Activated naive CD4-positive, alpha-beta T cell treated with Interleukin-2 at 50 U/mL for 16 hours (primary cell): ENCODE results near the gene OVCA2.
A peak's percentile ranks its signal among the peaks of the same experiment; 100 is the strongest.
"Not testable (repeated sequence)": the region's sequence is repeated elsewhere in the genome, so short reads cannot be mapped to it uniquely, and the experiment has no call there.

ENCODE experiments used
- DNase-seq: peaks from one replicate; pipeline ENCODE4 v3.0.0-alpha.2; 2020

Gene OVCA2

DNA sequence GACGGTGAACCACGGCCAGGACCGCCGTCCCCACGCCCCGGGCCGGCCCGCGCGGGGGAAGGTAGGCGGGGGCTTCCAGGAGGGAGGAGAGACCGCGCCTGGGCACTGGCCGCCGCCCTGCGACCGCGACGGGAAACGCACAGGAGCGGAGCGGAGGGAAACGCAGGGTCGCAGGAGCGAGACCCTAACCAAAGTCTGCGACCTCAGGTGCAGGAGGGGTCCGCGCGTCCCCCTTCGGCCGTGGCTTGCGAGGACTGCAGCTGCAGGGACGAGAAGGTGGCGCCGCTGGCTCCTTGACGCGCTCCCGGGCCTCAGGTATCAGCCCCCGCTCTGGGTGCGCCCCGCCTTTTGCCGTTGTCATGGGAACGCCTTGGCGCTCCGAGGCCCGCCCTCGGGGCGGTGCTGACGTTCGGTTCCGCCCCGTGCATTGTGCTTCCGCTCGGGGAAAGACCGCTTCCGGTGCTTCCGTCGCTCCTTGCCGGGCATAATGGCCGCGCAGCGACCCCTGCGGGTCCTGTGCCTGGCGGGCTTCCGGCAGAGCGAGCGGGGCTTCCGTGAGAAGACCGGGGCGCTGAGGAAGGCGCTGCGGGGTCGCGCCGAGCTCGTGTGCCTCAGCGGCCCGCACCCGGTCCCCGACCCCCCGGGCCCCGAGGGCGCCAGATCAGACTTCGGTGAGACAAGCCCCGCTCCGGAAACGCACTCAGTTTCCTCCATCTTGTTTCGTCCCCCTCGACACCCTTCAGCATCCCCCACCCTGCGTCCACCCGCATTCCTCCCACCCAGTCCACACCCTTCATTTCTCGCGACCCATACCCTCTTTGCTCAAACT lies at the start of gene OVCA2:
Gene OVCA2, plus strand, starts transcription at position 462 of the 829 bp plus-strand sequence. Its CDS starts 26 bp downstream, at position 488.
- DNase-seq = peak; percentile 96

DNA sequence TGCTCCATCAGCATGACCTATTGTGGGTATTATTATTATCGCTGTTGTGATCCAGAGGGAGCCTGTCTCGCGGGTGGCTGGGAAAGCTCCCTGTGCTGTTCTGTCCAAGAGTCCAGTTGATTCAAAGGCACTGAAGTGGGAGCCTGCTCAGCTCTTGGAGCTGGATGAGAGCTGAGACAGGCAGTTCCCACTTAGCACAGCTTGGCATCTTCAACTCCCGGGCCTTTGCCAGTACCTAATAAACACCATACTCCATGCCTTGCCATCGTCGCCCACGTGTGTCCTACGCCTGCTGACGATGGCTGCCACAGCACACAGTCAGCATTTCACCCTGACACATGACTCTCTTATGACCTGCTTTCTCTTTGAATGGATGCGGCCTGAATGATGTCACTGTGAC lies 49.3 kb upstream of the OVCA2 start:
- no peak for DNase-seq

DNA sequence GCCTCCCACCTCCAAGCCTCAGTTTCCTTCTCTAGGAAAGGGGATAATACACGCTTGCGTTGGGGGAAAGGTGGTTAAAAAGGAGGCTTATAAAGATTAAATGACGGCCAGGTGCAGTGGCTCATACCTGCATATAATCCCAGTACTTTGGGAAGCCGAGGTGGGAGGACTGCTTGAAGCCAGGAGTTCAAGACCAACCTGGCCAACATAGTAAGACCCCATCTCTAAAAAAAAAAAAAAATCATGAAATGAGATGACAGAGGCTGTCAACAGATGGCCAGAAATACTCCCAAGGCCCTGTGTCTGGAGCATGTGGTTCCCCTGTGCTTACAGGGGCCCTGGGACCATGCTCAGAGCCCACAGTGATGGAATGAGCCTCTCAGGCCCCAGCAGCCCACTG lies 47.1 kb upstream of the OVCA2 start:
- no peak for DNase-seq

DNA sequence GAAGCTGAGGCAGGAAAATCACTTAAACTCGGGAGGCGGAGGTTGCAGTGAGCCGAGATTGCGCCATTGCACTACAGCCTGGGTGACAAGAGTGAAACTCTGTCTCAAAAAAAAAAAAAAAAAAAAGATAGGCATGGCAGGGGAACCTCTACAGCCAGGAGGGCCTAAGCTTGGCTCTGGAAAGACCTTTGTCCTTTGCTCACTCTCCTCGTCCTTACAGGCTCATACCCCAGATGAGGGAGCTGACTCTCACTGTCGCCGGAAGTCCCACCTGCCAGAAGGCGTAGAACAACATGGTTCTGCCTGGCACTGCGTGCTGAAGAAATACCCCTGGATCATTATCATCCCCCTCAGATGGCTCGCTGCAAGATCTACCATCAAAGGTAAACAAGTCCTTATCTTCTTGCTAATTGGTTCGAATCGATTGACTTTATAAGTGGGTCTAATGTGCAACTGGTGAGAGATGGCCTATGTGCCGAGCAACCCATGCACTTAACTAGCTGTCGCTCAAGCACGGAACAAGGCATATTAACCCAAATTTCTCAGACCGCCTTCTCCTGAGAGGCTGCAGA lies 46.4 kb upstream of the OVCA2 start:
- no peak for DNase-seq

DNA sequence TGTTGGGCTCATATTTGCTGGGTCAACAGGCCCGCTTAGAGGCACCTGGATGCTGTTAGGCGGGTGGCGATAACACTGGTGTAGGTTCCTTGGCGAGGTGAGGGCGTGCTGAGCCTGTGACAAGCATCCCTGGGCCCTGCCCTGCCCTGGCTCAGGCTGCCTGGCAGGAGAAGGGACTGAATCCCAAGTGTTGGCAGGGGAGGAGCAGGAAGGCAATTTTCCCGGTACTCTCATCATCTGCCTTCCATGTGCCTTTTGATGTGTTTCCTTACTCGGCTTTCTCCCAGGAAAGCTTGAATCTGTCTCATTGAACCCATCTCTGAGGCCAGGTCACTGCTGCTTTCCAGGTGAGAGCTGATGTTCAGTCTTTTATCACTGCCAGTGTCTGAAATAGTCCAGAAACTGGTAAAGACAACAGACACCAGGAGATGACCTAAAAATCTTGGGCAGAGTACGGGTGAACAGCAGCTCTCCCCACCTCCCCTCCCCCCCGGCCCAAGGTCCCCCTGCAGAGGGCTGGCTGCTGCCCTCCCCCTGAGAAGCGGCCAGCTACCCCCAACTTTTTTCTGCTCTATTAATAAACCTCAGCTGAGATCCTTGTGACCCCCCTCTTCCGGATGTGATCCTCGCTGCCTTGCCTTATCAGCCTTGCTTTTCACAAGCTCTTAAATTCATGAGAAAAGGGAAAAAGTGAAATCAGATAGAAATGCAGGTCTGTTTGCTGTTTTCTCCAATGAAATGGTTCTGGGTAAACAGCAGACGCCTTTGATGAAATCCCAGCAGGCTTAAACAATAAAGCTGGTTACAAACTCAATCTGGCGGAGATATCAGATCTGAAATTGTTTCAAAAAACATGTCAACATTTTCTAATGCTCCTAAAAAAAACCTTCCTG lies 45.7 kb upstream of the OVCA2 start:
- no peak for DNase-seq

DNA sequence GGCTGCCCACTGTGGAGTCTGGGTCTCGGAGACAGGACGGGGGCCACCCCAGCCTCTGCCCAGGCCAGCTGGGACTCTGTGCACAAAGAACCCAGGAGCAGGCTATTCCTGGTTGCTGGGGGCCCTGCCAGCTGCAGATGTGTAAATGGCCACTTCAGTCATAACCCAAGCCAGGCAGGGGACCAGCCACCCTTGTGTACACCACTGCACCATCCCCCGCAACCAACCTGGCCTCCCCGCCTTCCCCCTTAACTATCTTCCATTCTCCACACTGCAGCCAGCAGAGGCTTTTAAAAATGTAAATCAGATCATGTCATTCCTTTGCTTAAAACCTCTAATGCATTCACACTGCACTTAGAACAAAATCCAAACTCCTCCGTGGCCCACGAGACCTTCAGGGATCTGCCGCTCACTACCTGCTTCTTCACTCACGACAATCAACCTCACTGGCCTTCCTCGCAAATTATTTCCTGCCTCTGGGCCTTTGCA lies 45.0 kb upstream of the OVCA2 start:
- no peak for DNase-seq

DNA sequence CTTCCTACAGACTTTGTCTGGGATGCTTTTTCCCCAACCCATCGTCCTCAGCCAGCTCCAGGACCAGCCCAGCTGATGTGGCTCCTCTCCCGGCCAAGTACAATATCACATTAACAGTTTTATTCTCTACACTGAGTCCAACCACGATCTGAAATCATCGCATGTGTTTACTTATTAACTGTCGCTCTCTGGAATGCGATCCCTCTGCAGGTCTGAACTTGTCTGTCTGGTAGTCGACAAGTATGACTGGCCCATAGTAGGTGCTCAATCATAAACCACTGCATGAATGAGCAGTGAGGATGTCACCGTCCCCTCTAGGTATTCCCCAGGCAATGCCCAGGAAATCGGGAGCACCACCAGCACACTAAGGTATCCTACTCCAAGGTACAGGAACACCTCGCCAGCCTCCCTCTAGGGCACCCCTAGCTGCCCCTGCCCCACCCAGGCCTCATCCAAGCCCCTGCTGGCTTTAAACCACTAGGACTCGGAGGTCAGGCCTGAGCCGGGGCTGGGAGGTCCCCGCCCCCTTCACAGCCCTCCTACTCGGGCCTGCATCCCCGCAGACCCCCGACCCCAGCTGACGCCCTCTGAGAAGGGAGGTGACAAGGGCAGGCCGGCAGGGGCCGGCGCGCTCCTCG lies 44.4 kb upstream of the OVCA2 start:
- DNase-seq = no peak

DNA sequence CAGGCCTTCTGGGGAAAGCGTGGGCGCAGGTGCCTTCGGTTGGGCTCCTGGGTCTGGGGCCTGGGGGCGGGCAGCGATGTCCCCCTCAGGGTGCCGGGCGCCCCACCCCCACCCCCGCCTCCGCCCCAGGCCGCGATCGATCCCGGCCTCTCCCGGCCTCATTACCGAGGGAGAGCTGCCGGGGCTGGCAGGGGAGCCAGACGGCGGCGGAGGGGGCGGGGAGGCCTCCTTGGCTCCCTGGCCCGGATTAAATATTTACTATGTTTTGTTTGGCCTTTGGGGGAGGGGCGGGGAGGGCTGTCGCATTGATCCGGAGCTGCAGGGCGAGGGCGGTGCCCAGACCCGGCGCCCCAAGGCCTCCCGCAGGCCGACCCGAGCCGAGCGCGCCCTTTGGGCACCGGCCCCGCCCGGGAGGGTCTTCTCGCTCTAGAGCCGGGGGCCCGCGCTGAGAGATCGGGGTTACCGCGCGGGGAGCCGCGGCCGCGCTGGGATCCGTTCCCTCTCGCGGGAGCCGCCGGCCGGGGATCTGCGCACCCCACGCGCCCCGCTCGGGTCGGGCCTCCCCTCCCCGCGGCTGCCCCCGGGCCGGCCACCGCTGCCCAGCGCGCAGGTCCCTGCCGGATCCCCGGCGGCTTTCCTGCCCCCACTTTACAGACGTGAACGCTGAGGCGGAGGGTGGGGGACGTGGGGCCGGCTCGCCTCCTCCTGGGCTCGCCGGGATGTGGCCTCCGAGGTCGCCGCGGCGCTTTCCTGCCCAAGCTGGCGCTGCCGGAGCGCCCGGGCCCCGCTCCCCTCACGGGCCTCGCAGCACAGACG lies 43.7 kb upstream of the OVCA2 start:
- DNase-seq = no peak

DNA sequence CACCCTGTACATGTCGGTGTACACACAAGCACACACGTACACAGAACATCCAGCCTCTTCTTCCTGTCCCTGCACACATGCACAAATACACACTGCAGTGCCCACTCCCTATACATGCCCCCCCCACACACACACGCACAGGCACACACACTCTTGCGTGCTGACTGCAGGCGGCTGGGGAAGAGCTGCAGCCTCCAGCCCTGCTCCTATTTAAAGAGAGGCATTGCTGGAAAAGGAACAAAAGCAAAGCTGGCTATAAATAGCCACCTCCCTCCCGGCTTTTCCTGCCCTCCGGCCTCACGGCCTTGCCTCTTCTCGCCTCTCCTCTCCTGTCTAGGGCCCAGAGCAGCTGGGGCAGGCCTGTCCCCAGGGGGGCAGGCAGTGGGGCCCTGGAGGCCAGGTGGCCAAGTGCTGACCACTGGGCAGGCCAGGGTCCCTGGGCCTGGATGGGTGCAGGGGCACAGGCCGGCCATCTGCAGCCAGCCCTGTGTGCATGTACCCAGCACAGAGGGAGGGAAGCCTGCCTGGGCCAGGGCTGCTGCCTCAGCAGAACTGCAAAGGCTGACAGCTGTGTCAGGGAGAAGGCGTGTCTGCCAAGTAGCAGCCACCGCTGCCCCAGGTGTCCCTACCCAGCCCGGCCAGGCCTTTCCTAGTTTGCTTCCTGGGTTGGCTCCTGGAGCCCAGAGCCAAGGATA lies 42.1 kb upstream of the OVCA2 start:
- no peak for DNase-seq

DNA sequence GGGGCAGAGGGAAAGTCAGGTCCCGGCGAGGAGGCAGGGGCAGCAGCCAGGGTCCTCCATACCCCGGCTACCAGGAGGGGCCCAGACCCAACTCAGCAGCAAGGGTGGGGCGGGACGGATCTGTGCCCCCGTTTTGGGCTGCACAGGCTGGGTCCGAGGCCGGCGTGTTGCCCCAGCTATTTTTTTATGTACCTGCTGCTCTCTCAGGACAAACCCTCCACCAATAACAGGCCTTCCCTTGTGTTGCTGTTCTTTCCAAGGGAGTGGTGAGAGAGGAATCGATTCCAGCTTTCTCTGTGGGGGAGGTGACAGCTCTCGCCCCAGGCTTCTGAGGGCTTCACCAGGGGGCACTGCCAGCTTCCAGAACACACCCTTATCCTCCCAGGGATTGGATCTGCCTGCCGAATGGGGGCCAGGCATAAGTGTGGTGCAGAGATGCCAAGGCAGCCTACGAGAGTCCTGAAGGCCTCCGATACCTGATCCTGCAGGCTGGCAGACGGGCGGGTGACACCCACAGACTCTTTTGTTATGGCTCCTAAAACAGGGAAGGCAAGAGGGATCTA lies 39.0 kb upstream of the OVCA2 start:
- no peak for DNase-seq

DNA sequence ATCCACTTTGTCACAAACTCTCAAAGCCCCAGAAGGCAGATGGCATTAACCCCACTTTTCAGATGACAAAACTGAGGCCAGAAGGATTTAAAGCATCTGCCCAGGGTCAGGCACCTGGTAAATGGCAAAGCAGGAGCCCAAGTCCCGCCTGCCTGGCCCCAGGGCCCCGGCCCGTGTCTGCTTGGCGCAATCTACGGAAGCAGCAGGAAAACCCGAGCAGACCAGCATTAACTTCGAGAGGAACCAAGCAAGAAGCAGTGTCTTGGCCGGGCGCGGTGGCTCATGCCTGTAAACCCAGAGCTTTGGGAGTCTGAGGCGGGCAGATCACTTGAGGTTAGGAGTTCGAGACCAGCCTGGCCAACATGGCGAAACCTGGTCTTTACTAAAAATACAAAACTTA lies 38.3 kb upstream of the OVCA2 start:
- DNase-seq = no peak

DNA sequence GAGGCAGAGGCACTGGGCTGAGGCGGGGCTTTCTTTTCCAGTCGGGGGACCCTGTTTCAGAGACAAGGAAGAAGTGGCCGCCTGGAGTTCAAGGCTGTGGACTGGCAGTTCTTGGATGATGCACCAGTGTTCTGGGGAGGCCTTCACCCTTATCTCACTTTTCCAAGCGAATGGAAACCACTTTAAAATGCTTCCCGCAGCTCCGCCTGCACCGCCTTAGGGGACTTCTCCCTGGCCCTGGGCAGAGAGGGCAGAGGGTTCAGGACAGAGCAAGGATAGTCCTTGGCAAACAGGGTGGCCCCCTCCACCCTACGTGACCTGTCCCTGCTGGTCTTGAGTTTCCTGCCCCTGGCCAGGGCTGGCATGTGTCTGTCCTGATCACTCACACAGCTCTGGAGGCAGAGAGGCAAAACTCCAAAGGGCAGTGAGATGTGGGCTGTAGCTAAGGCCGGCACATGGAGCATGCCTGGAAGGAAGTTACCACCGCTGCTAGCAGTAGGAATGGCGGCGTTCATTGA lies 37.3 kb upstream of the OVCA2 start:
- DNase-seq = no peak

DNA sequence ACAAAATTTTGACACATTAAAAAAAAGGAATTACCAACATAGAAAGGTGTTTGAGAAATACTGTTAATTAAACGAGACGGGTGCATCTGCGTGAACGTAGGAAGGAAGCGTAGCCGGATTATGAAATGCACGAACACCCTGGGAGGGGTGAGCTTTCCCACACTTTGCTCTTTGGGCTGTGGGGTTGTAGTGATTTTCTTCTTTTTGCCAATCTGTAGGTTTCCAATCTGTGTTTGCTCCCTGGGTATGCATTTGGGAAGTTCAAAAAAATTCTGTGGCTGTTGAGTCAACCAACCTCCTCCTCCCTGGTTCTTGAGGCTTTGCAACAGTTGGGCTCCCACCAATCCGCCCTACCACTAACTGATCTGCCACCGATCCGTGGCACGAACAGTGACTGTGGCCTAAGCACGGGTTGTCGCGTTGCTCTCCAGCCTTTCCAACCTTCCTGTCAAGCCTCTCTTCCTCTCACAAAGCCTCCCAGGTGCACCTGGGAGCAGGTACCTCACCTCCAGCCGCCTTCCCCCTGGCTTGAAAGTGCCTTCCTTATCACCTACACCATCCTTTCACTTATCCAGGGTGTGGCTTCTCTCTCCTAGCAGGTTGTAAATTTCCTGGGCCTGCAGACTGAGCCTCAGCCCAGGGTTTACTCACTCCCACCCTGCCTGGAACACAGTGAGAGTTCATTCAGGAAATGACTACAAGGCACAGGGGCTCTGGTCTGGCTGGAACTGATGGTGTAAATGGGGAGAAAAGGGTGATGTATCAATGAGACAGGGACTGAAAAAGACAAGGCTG lies 33.3 kb upstream of the OVCA2 start:
- no peak for DNase-seq

DNA sequence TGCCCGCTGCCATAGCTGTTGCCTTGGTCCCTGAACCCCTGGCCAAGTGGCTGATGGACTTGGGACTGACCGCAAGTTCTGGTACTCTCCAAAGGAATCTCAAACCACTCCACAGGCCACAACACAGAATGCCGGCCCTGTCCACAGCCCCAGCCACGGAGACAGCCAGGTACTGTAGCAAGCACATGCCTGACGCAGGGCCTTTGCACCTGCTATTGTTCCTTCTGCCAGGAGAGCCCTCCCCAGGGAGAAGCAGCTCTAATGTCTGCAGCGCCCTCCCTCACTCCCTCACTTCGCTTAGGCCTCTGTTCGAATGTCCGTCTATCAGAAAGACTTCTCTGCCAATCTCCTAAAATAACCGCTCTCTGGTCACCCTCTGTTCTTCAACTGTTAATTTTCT lies 32.1 kb upstream of the OVCA2 start:
- no peak for DNase-seq

DNA sequence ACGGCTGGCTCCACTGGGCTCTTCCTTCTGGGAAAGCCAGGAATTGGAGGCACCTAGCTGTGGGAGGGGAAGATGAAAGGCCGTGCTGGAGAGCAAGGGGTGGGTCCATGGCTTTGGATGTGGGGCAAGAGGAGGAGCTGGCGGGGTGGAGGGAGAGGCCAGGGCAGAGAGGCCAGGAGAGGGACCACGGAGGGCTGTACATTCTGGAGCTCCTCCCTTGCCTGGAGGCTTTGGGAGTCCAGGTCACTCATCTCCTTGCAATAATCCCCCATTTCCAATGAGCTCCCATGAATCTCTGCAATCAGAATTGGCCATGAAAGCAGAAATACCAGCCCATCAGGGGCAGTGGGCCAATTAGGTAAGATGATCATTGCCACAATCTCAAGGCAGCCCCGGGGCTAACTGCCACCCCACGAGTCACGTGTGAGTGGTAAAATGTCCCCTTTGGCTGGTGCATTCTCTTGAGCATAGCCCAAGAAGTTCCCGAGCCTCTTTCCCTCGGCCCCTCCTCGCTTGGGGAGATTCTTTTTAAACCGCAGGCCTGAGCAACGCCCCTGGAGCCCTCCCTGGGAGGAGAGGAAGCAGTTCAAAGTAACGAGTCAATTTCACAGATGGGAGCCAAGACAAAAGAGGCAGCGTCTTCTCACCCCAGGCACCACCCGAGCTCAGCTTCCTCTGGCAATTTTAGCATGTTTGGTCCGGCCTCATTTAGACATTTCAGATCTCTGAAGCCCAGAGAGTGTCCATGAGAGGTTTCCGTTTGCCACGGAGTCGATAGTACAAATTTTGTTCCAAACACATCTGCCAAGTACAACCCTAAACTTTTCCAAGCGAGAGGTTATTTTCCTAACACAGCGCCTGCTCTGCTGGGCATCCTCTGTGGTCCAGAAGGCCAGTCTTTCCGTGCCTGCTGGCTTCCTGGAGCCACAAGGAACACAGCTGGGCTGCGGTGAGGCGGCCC lies 30.1 kb upstream of the OVCA2 start:
- DNase-seq = no peak

DNA sequence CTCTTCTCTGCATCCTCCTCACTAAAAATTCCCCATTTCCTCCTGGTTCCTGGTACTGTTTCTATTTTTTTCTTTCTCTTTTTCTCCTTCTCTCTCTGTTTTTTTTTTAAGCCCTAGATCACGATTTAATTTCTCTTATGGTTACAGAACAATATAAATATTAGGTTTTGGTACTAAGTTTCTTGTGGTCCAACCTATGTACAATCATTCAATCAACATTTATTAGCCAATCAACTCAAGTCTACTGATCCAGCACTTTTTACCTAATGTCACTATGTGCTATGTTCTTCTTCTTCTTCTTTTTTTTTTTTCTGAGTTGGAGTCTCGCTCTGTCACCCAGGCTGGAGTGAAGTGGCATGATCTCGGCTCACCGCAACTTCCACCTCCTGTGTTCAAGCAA lies 29.3 kb upstream of the OVCA2 start:
- no peak for DNase-seq

DNA sequence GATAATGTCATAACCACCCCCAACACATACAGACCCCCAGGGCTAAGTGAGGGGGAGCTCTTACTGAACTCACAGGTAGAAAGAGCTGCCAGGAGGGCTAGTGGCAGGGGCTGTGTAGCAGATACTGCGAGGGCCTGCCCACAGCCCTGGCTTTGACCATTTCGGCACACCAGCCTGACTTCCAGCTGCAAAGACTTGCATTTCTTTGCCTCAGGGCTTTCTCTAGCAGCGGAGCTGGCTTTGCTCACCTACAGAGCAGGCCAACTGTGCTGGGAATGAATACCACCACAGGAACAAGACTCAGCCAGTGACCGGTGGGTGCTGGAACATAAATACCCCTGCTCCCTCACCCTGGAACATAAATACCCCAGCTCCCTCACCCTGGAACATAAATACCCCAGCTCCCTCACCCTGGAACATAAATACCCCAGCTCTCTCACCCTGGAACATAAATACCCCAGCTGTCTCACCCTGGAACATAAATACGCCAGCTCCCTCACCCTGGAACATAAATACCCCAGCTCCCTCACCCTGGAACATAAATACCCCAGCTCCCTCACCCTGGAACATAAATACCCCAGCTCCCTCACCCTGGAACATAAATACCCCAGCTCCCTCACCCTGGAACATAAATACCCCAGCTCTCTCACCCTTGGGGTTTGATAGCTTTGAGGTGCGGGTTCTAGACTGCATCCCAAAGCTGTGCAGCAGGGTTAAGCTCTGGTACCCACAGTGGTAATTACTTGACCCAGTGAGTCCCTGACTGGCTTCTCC lies 28.4 kb upstream of the OVCA2 start:
- DNase-seq = not testable (repeated sequence)

DNA sequence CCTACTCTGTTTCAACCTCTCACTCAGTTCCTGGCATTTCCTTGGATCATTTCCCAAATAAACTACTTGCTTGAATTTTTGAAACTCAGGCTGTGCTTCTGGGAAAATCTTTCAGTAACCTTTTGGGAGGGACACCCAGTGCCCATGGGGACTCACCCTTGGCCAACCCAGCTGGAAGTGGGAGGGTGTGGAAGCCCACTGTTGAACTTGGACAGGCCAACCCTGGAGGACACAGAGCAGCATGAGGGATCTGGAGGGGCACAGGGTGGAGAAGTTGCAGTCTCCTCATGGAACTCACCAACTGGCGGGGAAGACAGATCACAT lies 27.9 kb upstream of the OVCA2 start:
- no peak for DNase-seq
